HepG2 (cell line): Measurements from ENCODE around the gene NPDC1. TPM values are rescaled to one million over a fixed set of nuclear protein-coding genes. Genes with fewer than 3 reads are reported as not detected.

Experiments
- ATAC-seq: fragments of 200-7000 bp; cut with Tn5 transposase; 3 replicates; pipeline ENCODE4 v1.9.1; 2020; ENCODE audit warnings: mild to moderate bottlenecking, moderate library complexity
- BruUV-seq: library from RNA; stranded (reverse); fragments of 400-500 nt; replicated peaks from 2 replicates; lab custom pipeline; 2021; lab: Mats Ljungman, UMichigan
- CTCF ChIA-PET: fragments of 300-600 bp; formaldehyde crosslinking; extraction: SDS; loops from one replicate; lab custom pipeline; 2021; ENCODE audit warnings: low total read pairs, inconsistent platforms, low intra/inter-chr PET ratio; lab: Yijun Ruan, JAX
- POLR2A ChIA-PET: fragments of 350-600 bp; sonication (Branson Sonifier 250); formaldehyde crosslinking; loops from one replicate; lab custom pipeline; 2020; ENCODE audit warnings: antibody characterized with exemption, inconsistent platforms; lab: Yijun Ruan, JAX
- DNase-seq: peaks from one replicate; pipeline ENCODE4 v3.0.0-alpha.2; 2015; ENCODE audit warnings: low spot score
- FAIRE-seq: peaks from 3 replicates; lab custom pipeline; 2011; peaks lifted over from hg19 to GRCh38; lab: Jason Lieb, UNC
- H2AFZ ChIP-seq: one replicate; pipeline ENCODE4 v1.6.1; 2011; ENCODE audit warnings: low read length, inconsistent platforms
- H3K27ac ChIP-seq: fragments of 300-600 bp; 3 replicates; pipeline ENCODE4 v1.8.0; 2011; ENCODE audit warnings: mixed run types, mild to moderate bottlenecking, mixed read lengths, low read length, inconsistent platforms; ENCODE audit not compliant: insufficient read depth; ENCODE audit errors: extremely low read length
- H3K27me3 ChIP-seq, 2 experiments: fragments of 200-600 bp in 1 of 2; 2 replicates in 1 of 2; 3 replicates in 1 of 2; pipeline versions ENCODE4 v1.6.0 to v1.8.0; 2011; ENCODE audit warnings: low read length in 2 of 2, mild to moderate bottlenecking in 2 of 2, moderate library complexity in 2 of 2, inconsistent platforms in 1 of 2; ENCODE audit not compliant: insufficient read depth in 2 of 2, control insufficient read depth in 1 of 2
- H3K36me3 ChIP-seq, 2 experiments: fragments of 200-600 bp in 1 of 2; replicated peaks in 1 of 2; 2 replicates in 1 of 2; 3 replicates in 1 of 2; pipeline versions ENCODE4 v1.5.1 to v1.8.0; 2011; ENCODE audit warnings: low read length in 2 of 2, inconsistent platforms in 1 of 2; ENCODE audit not compliant: insufficient read depth in 2 of 2, control insufficient read depth in 1 of 2
- H3K4me1 ChIP-seq: 2 replicates; pipeline ENCODE4 v1.5.1; 2012; ENCODE audit warnings: low read length, inconsistent platforms; ENCODE audit not compliant: insufficient read depth
- H3K4me2 ChIP-seq: 2 replicates; pipeline ENCODE4 v1.6.0; 2011; ENCODE audit warnings: low read depth, low read length, inconsistent platforms
- H3K4me3 ChIP-seq, 3 experiments: fragments of 200-600 bp in 1 of 3; sonication (generic), shearing (Covaris generic) in 1 of 3; replicated peaks in 1 of 3; 2 replicates each; pipeline ENCODE4 v1.5.1; 2011 to 2016; ENCODE audit warnings: low read length in 3 of 3, inconsistent platforms in 2 of 3, low read depth in 2 of 3, mild to moderate bottlenecking in 2 of 3, control low read depth in 1 of 3, mixed read lengths in 1 of 3; ENCODE audit not compliant: insufficient read depth in 1 of 3
- H3K79me2 ChIP-seq: one replicate; pipeline ENCODE4 v1.6.1; 2011; ENCODE audit warnings: low read length, inconsistent platforms; ENCODE audit not compliant: insufficient read depth
- H3K9ac ChIP-seq: 2 replicates; pipeline ENCODE4 v1.6.0; 2011; ENCODE audit warnings: mild to moderate bottlenecking, low read depth, low read length, inconsistent platforms; ENCODE audit not compliant: insufficient read depth
- H3K9me3 ChIP-seq: 2 replicates; pipeline ENCODE4 v1.5.1; 2012; ENCODE audit warnings: mild to moderate bottlenecking, low read length
- H4K20me1 ChIP-seq: 2 replicates; pipeline ENCODE4 v1.6.0; 2011; ENCODE audit warnings: inconsistent platforms, mild to moderate bottlenecking, low read length, moderate library complexity; ENCODE audit not compliant: insufficient read depth
- ATAD3A ChIP-seq: sonication (generic); formaldehyde crosslinking; IDR thresholded peaks from 2 replicates; pipeline ENCODE4 v1.4.0; 2020; ENCODE audit warnings: missing genetic modification reagents
- CBX5 ChIP-seq: sonication (generic); formaldehyde crosslinking; IDR thresholded peaks from 2 replicates; pipeline ENCODE4 v1.4.0; 2020; ENCODE audit warnings: missing genetic modification reagents, borderline replicate concordance
- CREB1 ChIP-seq, 2 experiments: fragments of 450-650 bp in 1 of 2; IDR thresholded peaks; 2 replicates each; pipeline ENCODE4 v1.6.1; 2016 to 2017; ENCODE audit warnings: control low read depth in 1 of 2, mild to moderate bottlenecking in 1 of 2, missing compliant biosample characterization in 1 of 2, missing genetic modification characterization in 1 of 2
- DNMT1 ChIP-seq: sonication (generic); formaldehyde crosslinking; IDR thresholded peaks from 2 replicates; pipeline ENCODE4 v1.5.1; 2020; ENCODE audit warnings: mild to moderate bottlenecking, missing genetic modification reagents
- HDAC6 ChIP-seq: fragments of 200-600 bp; sonication (generic); IDR thresholded peaks from 2 replicates; pipeline ENCODE4 v1.7.0; 2017; ENCODE audit warnings: mild to moderate bottlenecking, antibody characterized with exemption, low read length, low read depth
- HMGXB3 ChIP-seq: sonication (generic); formaldehyde crosslinking; IDR thresholded peaks from 2 replicates; pipeline ENCODE4 v1.4.0; 2020; ENCODE audit warnings: missing genetic modification reagents, borderline replicate concordance
- MED1 ChIP-seq: sonication (generic); formaldehyde crosslinking; IDR thresholded peaks from 2 replicates; pipeline ENCODE4 v1.4.0; 2020; ENCODE audit warnings: missing genetic modification reagents
- NFKB2 ChIP-seq: sonication (generic); formaldehyde crosslinking; IDR thresholded peaks from 2 replicates; pipeline ENCODE4 v1.4.0; 2020; ENCODE audit warnings: missing genetic modification reagents, borderline replicate concordance
- NR1H2 ChIP-seq: sonication (generic); formaldehyde crosslinking; IDR thresholded peaks from 2 replicates; pipeline ENCODE4 v1.8.1; 2022; ENCODE audit warnings: low read depth, missing genetic modification reagents, borderline replicate concordance
- PHF8 ChIP-seq: sonication (generic); formaldehyde crosslinking; IDR thresholded peaks from 2 replicates; pipeline ENCODE4 v1.5.0; 2020; ENCODE audit warnings: missing genetic modification reagents
- RFX1 ChIP-seq: fragments of 450-650 bp; IDR thresholded peaks from 2 replicates; pipeline ENCODE4 v1.6.1; 2017
- SAFB2 ChIP-seq: sonication (generic); formaldehyde crosslinking; IDR thresholded peaks from 2 replicates; pipeline ENCODE4 v1.5.1; 2020; ENCODE audit warnings: missing genetic modification reagents, low read depth, mild to moderate bottlenecking, borderline replicate concordance
- STAG1 ChIP-seq: sonication (generic); formaldehyde crosslinking; IDR thresholded peaks from 2 replicates; pipeline ENCODE4 v1.4.0; 2020; ENCODE audit warnings: missing genetic modification reagents
- ZMYM4 ChIP-seq: sonication (generic); formaldehyde crosslinking; IDR thresholded peaks from 2 replicates; pipeline ENCODE4 v1.8.1; 2023; ENCODE audit warnings: mild to moderate bottlenecking, missing genetic modification reagents
- ZNF276 ChIP-seq: sonication (generic); formaldehyde crosslinking; IDR thresholded peaks from 2 replicates; pipeline ENCODE4 v1.4.0; 2020; ENCODE audit warnings: mild to moderate bottlenecking, low read depth, missing genetic modification reagents
- ZNF430 ChIP-seq: sonication (generic); formaldehyde crosslinking; IDR thresholded peaks from 2 replicates; pipeline ENCODE4 v1.9.0; 2021; ENCODE audit warnings: mild to moderate bottlenecking, missing genetic modification reagents
- ZNF782 ChIP-seq: sonication (generic); formaldehyde crosslinking; IDR thresholded peaks from 2 replicates; pipeline ENCODE4 v1.4.0; 2020; ENCODE audit warnings: missing genetic modification reagents, mild to moderate bottlenecking, borderline replicate concordance
- WGBS: methylation state at CpG from one replicate; pipeline ENCODE4 v1.1.6; 2017; ENCODE audit warnings: low lambda C conversion rate; 5-methylcytosine and 5-hydroxymethylcytosine counted together
- in situ Hi-C: cut with HindIII; loops from 2 replicates; pipeline ENCODE4 v1.10.0; 2017; ENCODE audit warnings: low pct_unique_long_range_greater_than_20kb; ENCODE audit not compliant: extremely low pct_ligation_motif_present
- intact Hi-C: fragments of 100-400 bp; cut with micrococcal nuclease; formaldehyde crosslinking; loops from one replicate; pipeline ENCODE4 v1.10.0; 2022; ENCODE audit not compliant: unreplicated experiment
- polyA plus RNA-seq, 8 experiments: library from polyadenylated mRNA; depleted of rRNA in 3 of 8; stranded (reverse) in 7 of 8; unstranded in 1 of 8; fragments of >200 nt; fragmentation: Illumina TruSeq in 4 of 8; extraction: Trizol in 4 of 8; gene quantifications; 2 replicates each; pipeline versions ENCODE4 v1.2.1 to v1.2.3, GENCODE V29; 2011 to 2016; ENCODE audit warnings: low read depth in 4 of 8, missing spikeins in 1 of 8, mixed read lengths in 1 of 8; ENCODE audit not compliant: insufficient read depth in 1 of 8
- total RNA-seq, 5 experiments: library from RNA; depleted of rRNA; stranded (reverse); fragments of >200 nt; fragmentation: Illumina TruSeq; extraction: Trizol; gene quantifications; 2 replicates each; pipeline ENCODE4 v1.2.3, GENCODE V29; 2016; ENCODE audit warnings: low read depth in 1 of 5
- TF ChIP-seq, protein P1 (sequence below): sonication (generic); IDR thresholded peaks from 2 replicates; pipeline ENCODE4 v1.6.1; 2016; ENCODE audit warnings: low read depth, borderline replicate concordance

NPDC1 gene
- total and polyA plus RNA-seq, 2 of the 13 experiments (the other 11 are each of a cell fraction or from before 2014, with no cell fraction given), result 0.84 to 5.4 TPM

DNA sequence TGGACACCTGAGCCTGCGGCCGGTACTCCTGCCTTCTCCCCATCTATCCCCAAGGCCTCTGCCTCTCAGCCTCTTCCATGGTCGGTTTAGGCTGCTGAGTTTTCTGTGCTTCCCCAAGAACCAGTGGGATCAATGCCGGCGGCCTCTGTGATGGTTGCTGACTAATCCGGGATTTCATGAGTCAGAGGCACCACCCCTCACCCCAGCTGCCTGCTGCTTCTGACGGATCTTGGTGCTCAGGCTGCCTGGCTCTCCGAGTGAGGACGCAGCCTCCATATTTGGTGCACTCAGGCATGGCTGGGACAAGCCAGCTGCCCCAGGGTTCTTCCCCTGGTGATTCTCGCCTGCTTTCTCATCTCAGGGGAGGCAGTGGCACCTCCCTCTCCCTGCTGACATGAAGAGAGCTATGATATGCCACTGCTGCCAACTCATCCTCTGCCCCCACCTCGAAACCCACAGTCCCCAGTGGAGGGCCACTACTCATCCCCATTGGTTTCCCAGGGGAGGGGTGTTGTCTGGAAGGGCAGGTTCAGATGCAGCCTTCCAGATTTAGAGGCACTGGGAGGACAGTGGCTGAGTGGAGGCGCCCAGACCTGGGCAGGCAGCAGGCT is 37.5 kb upstream of the NPDC1 start:
- Histone ChIP-seq H3K9ac (no peak overlapping the region), H3K27ac (peak overlapping the region; percentile 46), H3K27me3 (no peaks in the 10 kb centered on the region; a peak in 1 of 5 replicates), H3K4me2 (peak overlapping the region; percentile 2; the same call in 1 of the 2 replicates), H3K9me3 (no peaks in the 10 kb centered on the region), H3K79me2 (peaks cover 3% of the 10 kb centered on the region), H3K4me3 (no peak overlapping the region), H4K20me1 (no peaks in the 10 kb centered on the region), H2AFZ (no peak overlapping the region), H3K4me1 (peaks cover 47% of the 10 kb centered on the region), H3K36me3 (peaks cover 11 to 16% of the 10 kb centered on the region in 2 experiments; a peak in 4 of 5 replicates)
- FAIRE-seq (no peak), DNase-seq (peak; percentile 70), ATAC-seq (no peak; the same call in 2 of the 3 replicates)
- 60% methylated on average over 6 of the region's 12 CpGs for WGBS
- POLR2A ChIA-PET, result interaction anchor here (1.1 to 6.4 kb wide), 6 partner anchors 13 to 194 kb away, joined by 3 to 105 read pairs (median 6); partner anchors contain the start of genes SAPCD2, TOR4A and TUBB4B
- CTCF ChIA-PET, result no interaction called here
- no TSS peak for BruUV-seq
- intact Hi-C loops (no loop called here), in situ Hi-C loops (no loop called here)
- 0 out of 2 replicates have a peak, but pooled peaks have one; percentile 2 for TF ChIP-seq CREB1 (IDR thresholded peaks at IDR 0.05)
- no peak for TF ChIP-seq CREB1 (CRISPR knock-in tag; IDR thresholded peaks at IDR 0.05)
- no peak for TF ChIP-seq PHF8 (CRISPR knock-in tag)
- no peak for TF ChIP-seq RFX1
- no peak for TF ChIP-seq DNMT1 (CRISPR knock-in tag)
- no peak for TF ChIP-seq ZNF782
- 0 out of 2 replicates have a peak, but pooled peaks have one; percentile 22 for TF ChIP-seq MED1
- TF ChIP-seq CBX5 (CRISPR knock-in tag), result no peak
- TF ChIP-seq, protein P1, sequence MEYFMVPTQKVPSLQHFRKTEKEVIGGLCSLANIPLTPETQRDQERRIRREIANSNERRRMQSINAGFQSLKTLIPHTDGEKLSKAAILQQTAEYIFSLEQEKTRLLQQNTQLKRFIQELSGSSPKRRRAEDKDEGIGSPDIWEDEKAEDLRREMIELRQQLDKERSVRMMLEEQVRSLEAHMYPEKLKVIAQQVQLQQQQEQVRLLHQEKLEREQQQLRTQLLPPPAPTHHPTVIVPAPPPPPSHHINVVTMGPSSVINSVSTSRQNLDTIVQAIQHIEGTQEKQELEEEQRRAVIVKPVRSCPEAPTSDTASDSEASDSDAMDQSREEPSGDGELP, result peak; percentile 58; the same call in 1 of the 2 replicates
- TF ChIP-seq ZMYM4 (CRISPR knock-in tag), result no peak
- TF ChIP-seq STAG1 (CRISPR knock-in tag), result no peak
- TF ChIP-seq ZNF276, result no peak
- no peak for TF ChIP-seq ATAD3A (CRISPR knock-in tag)
- no peak for TF ChIP-seq ZNF430
- TF ChIP-seq NFKB2 (CRISPR knock-in tag), result no peak
- TF ChIP-seq NR1H2 (CRISPR knock-in tag), result no peak
- no peak for TF ChIP-seq HDAC6
- TF ChIP-seq HMGXB3, result no peak
- TF ChIP-seq SAFB2 (CRISPR knock-in tag), result no peak
